Loucy (cell line): ENCODE data around the gene TTLL5.
A peak's percentile ranks its signal among the peaks of the same experiment; 100 is the strongest.

ENCODE experiments used
- CTCF ChIP-seq: fragments of 200-600 bp; sonication (generic); conservative IDR thresholded peaks from 2 replicates; pipeline ENCODE4 v1.5.1; 2014; ENCODE audit warnings: mild to moderate bottlenecking, antibody characterized with exemption, low read length
- EZH2phosphoT487 ChIP-seq: fragments of 200-600 bp; IDR thresholded peaks from 2 replicates; pipeline ENCODE4 v1.6.1; 2018; ENCODE audit warnings: antibody characterized with exemption, mild to moderate bottlenecking, moderate library complexity, borderline replicate concordance

GRCh38 chr14:75654127-75654732 lies 6.8 kb upstream of the TTLL5 start:
- TF ChIP-seq CTCF (peak; percentile 99), EZH2phosphoT487 (no peak)
